ENCODE data around the gene CUX1. TPM values are rescaled to one million over a fixed set of nuclear protein-coding genes. Genes with fewer than 3 reads are reported as not detected.
A peak's percentile ranks its signal among the peaks of the same experiment; 100 is the strongest.

The CUX1 gene
- total RNA-seq, 1 donor from 2014 or later, result 56.5 TPM

DNA sequence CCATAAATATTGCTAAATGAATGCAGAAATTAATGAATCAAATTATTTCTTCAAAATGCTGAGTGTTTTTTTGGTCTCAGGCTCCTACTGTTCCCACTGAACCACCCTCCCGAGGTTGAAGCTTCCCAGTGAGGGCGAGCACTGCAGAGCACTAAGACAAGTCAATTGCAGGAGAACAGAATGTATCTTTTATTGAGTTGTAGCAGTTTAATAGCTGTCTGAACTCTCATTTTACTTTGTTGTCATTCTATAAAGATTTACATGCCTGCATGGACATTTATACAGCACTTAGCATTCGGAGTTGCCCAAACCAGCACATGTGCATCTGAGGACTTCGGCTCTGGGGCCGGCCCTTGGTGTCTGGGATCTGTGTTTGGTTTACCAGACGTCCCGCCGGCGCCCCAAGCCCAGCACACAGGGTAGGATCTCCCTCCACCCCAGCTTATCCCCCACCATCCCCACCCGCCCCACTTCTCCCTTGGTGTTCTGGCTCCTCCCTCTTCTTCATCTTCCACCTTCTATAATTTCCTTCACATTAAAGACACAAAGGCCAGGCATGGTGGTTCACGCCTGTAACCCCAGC lies 258.2 kb downstream of the CUX1 start:
- DNase-seq, result no peak
- no peaks in the 10 kb centered on the region for H3K27me3 Mint-ChIP-seq (ENCODE audit: unreplicated experiment)
- peak overlapping the region; percentile 36 for H3K27ac Mint-ChIP-seq (ENCODE audit: unreplicated experiment)

DNA sequence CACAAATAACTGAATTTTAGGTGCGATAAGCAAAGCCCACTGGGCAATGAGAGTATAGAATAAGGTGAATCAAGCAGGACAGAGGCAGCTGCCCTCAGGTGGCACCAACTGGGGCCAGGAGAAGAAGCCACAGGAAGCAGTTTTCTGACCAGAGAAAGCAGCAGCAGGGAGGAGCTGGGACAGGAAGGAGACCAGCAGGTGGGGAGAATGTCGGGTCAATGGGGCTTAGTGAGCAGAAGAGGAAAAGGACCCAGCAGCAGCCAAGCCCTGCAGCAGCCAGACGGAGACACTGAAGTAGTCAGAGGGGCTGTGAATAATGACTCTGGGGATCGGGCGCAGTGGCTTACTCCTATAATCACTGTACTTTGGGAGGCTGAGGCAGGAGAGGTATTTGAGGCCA lies 259.7 kb downstream of the CUX1 start:
- H3K36me3 Mint-ChIP-seq (ENCODE audit: unreplicated experiment), result no peaks in the 10 kb centered on the region
- peaks cover 2% of the 10 kb centered on the region for H3K27me3 Mint-ChIP-seq (ENCODE audit: unreplicated experiment)
- H3K9me3 Mint-ChIP-seq (ENCODE audit: unreplicated experiment), result peaks cover 6% of the 10 kb centered on the region
- TF ChIP-seq, protein P1, sequence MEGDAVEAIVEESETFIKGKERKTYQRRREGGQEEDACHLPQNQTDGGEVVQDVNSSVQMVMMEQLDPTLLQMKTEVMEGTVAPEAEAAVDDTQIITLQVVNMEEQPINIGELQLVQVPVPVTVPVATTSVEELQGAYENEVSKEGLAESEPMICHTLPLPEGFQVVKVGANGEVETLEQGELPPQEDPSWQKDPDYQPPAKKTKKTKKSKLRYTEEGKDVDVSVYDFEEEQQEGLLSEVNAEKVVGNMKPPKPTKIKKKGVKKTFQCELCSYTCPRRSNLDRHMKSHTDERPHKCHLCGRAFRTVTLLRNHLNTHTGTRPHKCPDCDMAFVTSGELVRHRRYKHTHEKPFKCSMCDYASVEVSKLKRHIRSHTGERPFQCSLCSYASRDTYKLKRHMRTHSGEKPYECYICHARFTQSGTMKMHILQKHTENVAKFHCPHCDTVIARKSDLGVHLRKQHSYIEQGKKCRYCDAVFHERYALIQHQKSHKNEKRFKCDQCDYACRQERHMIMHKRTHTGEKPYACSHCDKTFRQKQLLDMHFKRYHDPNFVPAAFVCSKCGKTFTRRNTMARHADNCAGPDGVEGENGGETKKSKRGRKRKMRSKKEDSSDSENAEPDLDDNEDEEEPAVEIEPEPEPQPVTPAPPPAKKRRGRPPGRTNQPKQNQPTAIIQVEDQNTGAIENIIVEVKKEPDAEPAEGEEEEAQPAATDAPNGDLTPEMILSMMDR (IDR thresholded peaks at IDR 0.05; ENCODE audit: partially characterized antibody, unreplicated experiment), result no peak
- no peak for DNase-seq
- H3K4me3 Mint-ChIP-seq (ENCODE audit: unreplicated experiment), result no peak overlapping the region
- no peak overlapping the region for H3K27ac Mint-ChIP-seq (ENCODE audit: unreplicated experiment)
- H3K4me1 Mint-ChIP-seq (ENCODE audit: low read depth, unreplicated experiment), result peaks cover 10% of the 10 kb centered on the region

More for the DNA sequence above, 258.2 kb downstream of the CUX1 start:
- no peak overlapping the region for H3K4me3 Mint-ChIP-seq (ENCODE audit: unreplicated experiment)
- peaks cover 7% of the 10 kb centered on the region for H3K9me3 Mint-ChIP-seq (ENCODE audit: unreplicated experiment)
- H3K4me1 Mint-ChIP-seq (ENCODE audit: low read depth, unreplicated experiment), result peaks cover 10% of the 10 kb centered on the region
- TF ChIP-seq, protein P1 (IDR thresholded peaks at IDR 0.05; ENCODE audit: partially characterized antibody, unreplicated experiment), result no peak
- peaks cover 5% of the 10 kb centered on the region for H3K36me3 Mint-ChIP-seq (ENCODE audit: unreplicated experiment)

DNA sequence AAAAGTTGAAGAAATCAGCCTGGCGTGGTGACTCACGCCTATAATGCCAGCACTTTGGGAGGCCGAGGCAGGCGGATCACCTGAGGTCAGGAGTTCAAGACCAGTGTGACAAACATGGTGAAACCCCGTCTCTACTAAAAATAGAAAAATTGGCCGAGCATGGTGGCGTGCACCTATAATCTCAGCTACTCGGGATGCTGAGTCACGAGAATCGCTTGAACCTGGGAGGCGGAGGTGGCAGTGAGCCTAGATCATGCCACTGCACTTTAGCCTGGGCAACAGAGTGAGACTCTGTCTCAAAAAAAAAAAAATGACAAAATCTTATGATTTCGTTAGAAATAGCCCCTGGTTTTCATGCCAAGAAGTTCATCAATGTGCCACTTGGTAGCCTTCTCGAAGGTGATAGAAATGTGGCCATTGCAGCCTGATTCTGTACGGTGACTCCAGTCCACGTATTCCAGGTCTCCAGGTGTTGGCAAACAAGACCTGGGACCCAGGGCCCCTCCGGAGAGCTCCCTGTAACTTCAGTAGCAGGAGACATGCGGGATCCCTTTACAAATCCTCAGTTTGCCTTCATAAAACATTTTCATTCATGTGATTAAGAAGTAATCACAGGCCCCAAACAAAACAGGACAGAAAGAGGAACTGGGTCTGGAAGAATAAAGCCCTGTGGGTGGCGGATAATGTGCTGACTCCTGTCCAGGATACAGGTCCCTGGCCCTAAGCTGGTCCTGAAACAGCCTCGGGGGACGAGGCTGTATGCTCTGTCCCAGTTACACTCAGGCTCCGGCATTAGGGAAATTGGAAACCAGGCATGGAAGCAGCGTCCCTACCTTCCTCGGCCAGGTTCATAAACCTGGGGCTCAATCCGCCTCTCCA lies 262.0 kb downstream of the CUX1 start:
- Mint-ChIP-seq H3K36me3 (ENCODE audit: unreplicated experiment) (no peaks in the 10 kb centered on the region), H3K27me3 (ENCODE audit: unreplicated experiment) (peaks cover 2% of the 10 kb centered on the region), H3K9me3 (ENCODE audit: unreplicated experiment) (peaks cover 6% of the 10 kb centered on the region), H3K4me3 (ENCODE audit: unreplicated experiment) (no peak overlapping the region), H3K4me1 (ENCODE audit: low read depth, unreplicated experiment) (peaks cover 10% of the 10 kb centered on the region), H3K27ac (ENCODE audit: unreplicated experiment) (no peak overlapping the region)
- no peak for DNase-seq
- TF ChIP-seq, protein P1 (IDR thresholded peaks at IDR 0.05; ENCODE audit: partially characterized antibody, unreplicated experiment), result no peak

DNA sequence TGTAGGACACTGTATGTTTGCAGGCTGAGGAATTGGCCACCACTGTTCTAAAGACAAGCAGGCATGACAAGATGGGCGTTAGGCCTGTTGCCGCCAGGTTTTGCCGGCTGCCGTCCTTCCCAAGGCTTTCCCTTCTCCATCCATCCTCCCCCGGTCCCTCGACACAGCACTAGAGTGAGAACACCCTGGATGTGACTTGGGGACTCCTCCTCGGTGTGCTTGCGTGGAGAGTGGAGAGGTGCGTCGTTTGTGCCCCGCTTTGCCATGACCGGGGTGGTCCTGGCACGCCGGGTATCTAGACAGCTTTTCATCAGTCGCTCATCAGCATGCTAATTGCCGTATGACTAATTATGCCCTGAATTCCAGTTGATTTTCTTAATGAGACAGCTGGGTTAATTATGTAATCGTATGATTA lies 262.6 kb downstream of the CUX1 start:
- Mint-ChIP-seq H3K4me3 (ENCODE audit: unreplicated experiment) (no peak overlapping the region), H3K9me3 (ENCODE audit: unreplicated experiment) (peaks cover 6% of the 10 kb centered on the region), H3K27me3 (ENCODE audit: unreplicated experiment) (peaks cover 2% of the 10 kb centered on the region), H3K27ac (ENCODE audit: unreplicated experiment) (no peak overlapping the region), H3K36me3 (ENCODE audit: unreplicated experiment) (no peaks in the 10 kb centered on the region), H3K4me1 (ENCODE audit: low read depth, unreplicated experiment) (peaks cover 10% of the 10 kb centered on the region)
- no peak for DNase-seq
- TF ChIP-seq, protein P1 (IDR thresholded peaks at IDR 0.05; ENCODE audit: partially characterized antibody, unreplicated experiment), result no peak
